A673 (cell line): ENCODE results near the gene TLE6.

ENCODE experiments used
- EZH2 ChIP-seq: fragments of 200-600 bp; sonication (generic); IDR thresholded peaks from 2 replicates; pipeline ENCODE4 v1.6.1; 2017; ENCODE audit warnings: borderline replicate concordance, low read depth, mild to moderate bottlenecking, mixed read lengths, antibody characterized with exemption, low read length; ENCODE audit not compliant: poor library complexity, severe bottlenecking
- TF ChIP-seq, protein P1 (sequence below): fragments of 300-800, 200-600 bp; sonication (generic); conservative IDR thresholded peaks from 2 replicates; pipeline ENCODE4 v1.5.1; 2017; ENCODE audit warnings: low read depth, mild to moderate bottlenecking, antibody characterized with exemption, low read length, moderate library complexity, mixed read lengths

DNA sequence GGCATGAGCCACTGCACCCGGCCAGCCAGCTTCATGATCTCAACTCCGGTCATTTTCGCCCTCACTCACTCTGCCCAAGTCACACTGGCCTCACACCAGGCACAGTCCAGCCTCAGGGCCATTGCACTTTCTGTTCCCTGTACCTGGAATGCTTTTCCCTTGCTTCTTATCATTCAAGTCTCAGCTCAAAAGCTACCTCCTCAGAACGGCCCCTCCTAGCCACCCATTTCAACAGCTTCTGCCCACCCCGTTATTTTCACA lies 54.2 kb downstream of the TLE6 start:
- TF ChIP-seq, protein P1, sequence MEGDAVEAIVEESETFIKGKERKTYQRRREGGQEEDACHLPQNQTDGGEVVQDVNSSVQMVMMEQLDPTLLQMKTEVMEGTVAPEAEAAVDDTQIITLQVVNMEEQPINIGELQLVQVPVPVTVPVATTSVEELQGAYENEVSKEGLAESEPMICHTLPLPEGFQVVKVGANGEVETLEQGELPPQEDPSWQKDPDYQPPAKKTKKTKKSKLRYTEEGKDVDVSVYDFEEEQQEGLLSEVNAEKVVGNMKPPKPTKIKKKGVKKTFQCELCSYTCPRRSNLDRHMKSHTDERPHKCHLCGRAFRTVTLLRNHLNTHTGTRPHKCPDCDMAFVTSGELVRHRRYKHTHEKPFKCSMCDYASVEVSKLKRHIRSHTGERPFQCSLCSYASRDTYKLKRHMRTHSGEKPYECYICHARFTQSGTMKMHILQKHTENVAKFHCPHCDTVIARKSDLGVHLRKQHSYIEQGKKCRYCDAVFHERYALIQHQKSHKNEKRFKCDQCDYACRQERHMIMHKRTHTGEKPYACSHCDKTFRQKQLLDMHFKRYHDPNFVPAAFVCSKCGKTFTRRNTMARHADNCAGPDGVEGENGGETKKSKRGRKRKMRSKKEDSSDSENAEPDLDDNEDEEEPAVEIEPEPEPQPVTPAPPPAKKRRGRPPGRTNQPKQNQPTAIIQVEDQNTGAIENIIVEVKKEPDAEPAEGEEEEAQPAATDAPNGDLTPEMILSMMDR: no peak
- TF ChIP-seq EZH2: no peak
